ENCODE data around the gene DDX20. TPM values are rescaled to one million over a fixed set of nuclear protein-coding genes. Genes with fewer than 3 reads are reported as not detected.
A peak's percentile ranks its signal among the peaks of the same experiment; 100 is the strongest.

DDX20 gene, protein sequence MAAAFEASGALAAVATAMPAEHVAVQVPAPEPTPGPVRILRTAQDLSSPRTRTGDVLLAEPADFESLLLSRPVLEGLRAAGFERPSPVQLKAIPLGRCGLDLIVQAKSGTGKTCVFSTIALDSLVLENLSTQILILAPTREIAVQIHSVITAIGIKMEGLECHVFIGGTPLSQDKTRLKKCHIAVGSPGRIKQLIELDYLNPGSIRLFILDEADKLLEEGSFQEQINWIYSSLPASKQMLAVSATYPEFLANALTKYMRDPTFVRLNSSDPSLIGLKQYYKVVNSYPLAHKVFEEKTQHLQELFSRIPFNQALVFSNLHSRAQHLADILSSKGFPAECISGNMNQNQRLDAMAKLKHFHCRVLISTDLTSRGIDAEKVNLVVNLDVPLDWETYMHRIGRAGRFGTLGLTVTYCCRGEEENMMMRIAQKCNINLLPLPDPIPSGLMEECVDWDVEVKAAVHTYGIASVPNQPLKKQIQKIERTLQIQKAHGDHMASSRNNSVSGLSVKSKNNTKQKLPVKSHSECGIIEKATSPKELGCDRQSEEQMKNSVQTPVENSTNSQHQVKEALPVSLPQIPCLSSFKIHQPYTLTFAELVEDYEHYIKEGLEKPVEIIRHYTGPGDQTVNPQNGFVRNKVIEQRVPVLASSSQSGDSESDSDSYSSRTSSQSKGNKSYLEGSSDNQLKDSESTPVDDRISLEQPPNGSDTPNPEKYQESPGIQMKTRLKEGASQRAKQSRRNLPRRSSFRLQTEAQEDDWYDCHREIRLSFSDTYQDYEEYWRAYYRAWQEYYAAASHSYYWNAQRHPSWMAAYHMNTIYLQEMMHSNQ
- total RNA-seq (10 to 100 TPM in 2 of 9 donors, 1 to 10 TPM in 7; 5.7 to 12.9 (median 7.4) TPM), polyA plus RNA-seq (1 to 10 TPM; 2.9 to 7.3 TPM)
- long read RNA-seq, donor 1, full-length matches to known transcripts, result 11 of 11 reads
- long read RNA-seq, donor 1, partial matches to known transcripts, result 0 of 11 reads
- long read RNA-seq, donor 1, other reads (novel, unspliced or antisense), result 0 of 11 reads
- long read RNA-seq, donor 2, full-length matches to known transcripts, result 41 of 56 reads
- long read RNA-seq, donor 2, partial matches to known transcripts, result 3 of 56 reads
- long read RNA-seq, donor 2, other reads (novel, unspliced or antisense), result 12 of 56 reads
- long read RNA-seq, donor 3, full-length matches to known transcripts, result 11 of 13 reads
- long read RNA-seq, donor 3, partial matches to known transcripts, result 0 of 13 reads
- long read RNA-seq, donor 3, other reads (novel, unspliced or antisense), result 2 of 13 reads

DNA sequence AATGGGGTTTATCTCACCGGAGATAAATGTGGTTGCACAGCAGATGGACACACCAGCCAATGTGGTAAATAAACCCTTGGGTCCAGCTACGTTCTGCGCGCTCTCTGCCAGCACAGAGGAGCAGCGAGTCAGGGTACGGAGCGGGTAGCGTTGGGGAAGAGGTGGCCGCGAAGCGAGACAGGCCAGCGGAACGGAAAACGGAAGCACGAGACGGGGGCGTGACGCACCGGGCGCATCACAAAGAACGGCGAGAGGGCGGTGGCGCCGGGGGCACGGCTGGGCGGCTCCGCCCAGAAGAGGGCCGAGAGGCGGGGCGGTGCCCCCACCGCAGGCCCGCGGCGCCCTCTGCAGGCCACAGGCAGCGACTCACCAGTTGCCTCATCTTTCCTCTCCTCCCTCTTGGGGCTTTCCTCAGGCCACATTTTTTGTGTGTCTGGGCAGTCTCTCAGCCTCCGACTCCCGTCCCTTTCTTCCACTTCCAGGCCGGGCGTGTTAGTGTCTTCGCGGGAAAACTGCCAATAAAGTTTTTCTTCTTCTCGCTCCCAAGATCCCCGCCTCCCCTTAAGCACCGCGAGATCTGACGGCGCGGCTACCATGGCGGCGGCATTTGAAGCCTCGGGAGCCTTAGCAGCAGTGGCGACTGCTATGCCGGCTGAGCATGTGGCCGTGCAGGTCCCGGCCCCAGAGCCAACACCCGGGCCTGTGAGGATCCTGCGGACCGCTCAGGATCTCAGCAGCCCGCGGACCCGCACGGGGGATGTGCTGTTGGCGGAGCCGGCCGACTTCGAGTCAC, at the start of gene DDX20:
Gene DDX20, plus strand, starts transcription at position 571 of the 793 bp plus-strand sequence. Its CDS starts 24 bp downstream, at position 595.
- peak; percentile 97 to 98 (median 98) for ATAC-seq
- H3K27ac ChIP-seq, result peak within 1 kb of the TSS; percentile 86 to 96 (median 91)

DNA sequence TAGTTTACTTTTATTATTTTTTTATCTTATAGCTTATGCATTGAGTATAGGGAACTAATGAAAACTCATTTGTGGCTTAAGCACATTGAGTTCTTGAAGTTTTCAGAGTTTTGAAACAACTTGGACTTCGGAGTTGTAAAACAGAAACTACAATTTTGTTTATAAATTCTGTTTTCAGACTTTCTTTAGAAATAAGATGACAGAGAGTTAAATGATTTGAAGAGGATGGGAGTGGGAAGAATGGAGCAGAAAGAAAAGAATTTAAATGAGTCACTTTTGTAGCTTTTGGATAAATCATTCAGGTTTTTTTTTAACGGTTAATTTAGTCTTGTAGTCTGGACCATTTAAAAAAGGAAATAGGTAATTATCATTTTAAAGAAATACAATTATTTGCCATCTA, 48.8 kb upstream of the DDX20 start:
- H3K27me3 ChIP-seq, result no peaks in the 10 kb centered on the region
- no peak overlapping the region for H3K27ac ChIP-seq
- no peak for DNase-seq
- peaks cover 0 to 100% (median 95%) of the 10 kb centered on the region in 9 donors for H3K36me3 ChIP-seq
- no peaks in the 10 kb centered on the region for H3K9me3 ChIP-seq
- intact Hi-C loops (cut with DNase I), result loop anchor here in 1 of 10 donors (5.0 kb wide), 1 partner anchor 200 kb away; no protein-coding TSS in a partner anchor
- peaks cover 0 to 4% (median 0%) of the 10 kb centered on the region in 12 donors for H3K4me1 ChIP-seq
- TF ChIP-seq POLR2A (IDR thresholded peaks at IDR 0.05), result no peak
- TF ChIP-seq, protein P1, sequence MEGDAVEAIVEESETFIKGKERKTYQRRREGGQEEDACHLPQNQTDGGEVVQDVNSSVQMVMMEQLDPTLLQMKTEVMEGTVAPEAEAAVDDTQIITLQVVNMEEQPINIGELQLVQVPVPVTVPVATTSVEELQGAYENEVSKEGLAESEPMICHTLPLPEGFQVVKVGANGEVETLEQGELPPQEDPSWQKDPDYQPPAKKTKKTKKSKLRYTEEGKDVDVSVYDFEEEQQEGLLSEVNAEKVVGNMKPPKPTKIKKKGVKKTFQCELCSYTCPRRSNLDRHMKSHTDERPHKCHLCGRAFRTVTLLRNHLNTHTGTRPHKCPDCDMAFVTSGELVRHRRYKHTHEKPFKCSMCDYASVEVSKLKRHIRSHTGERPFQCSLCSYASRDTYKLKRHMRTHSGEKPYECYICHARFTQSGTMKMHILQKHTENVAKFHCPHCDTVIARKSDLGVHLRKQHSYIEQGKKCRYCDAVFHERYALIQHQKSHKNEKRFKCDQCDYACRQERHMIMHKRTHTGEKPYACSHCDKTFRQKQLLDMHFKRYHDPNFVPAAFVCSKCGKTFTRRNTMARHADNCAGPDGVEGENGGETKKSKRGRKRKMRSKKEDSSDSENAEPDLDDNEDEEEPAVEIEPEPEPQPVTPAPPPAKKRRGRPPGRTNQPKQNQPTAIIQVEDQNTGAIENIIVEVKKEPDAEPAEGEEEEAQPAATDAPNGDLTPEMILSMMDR (IDR thresholded peaks at IDR 0.05), result no peak
- 89 to 97% (median 93%) methylated on average over 2 of the region's 2 CpGs for WGBS, 4 donors
- no peak for ATAC-seq
- H3K4me3 ChIP-seq, result no peak overlapping the region

More for the DNA sequence above, at the start of gene DDX20:
- no peaks in the 10 kb centered on the region for H3K9me3 ChIP-seq
- DNase-seq, result peak; percentile 93 to 96 (median 95)
- no peaks in the 10 kb centered on the region for H3K27me3 ChIP-seq
- peaks cover 0 to 29% (median 20%) of the 10 kb centered on the region in 9 donors for H3K36me3 ChIP-seq
- peaks cover 0 to 38% (median 17%) of the 10 kb centered on the region in 12 donors for H3K4me1 ChIP-seq
- intact Hi-C loops (cut with DNase I), result loop anchor here in 7 of 10 donors (1.0 to 5.0 kb wide), 7 partner anchors 16 to 273 kb away; partner anchors contain the start of gene INKA2 (in 2 of the 7)
- peak within 1 kb of the TSS; percentile 69 to 91 (median 80) for H3K4me3 ChIP-seq
- no peak for TF ChIP-seq POLR2A (IDR thresholded peaks at IDR 0.05)
- TF ChIP-seq, protein P1 (IDR thresholded peaks at IDR 0.05), result peak; percentile 81 to 100 (median 95)
- 0 to 1% (median 0%) methylated on average over 51 to 67 of the region's 67 CpGs for WGBS, 4 donors

DNA sequence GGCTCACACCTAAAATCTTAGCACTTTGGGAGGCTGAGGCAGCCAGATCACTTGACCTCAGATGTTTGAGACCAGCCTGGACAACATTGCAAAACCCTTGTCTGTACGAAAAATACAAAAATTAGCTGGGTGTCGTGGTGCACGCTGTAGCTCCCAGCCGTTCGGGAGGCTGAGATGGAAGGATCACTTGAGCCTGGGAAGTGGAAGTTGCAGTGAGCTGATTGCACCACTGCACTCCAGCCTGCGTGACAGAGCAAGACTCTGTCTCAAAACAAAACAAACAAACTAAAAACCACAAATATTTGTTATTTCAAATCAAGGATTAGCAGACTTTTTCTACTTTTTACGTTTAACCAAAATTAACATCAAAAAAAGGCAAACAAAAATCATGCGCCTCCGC, 47.8 kb upstream of the DDX20 start:
- Histone ChIP-seq H3K9me3 (no peaks in the 10 kb centered on the region), H3K36me3 (peaks cover 0 to 100% (median 95%) of the 10 kb centered on the region in 9 donors), H3K27ac (no peak overlapping the region), H3K4me3 (no peak overlapping the region), H3K4me1 (peaks cover 0 to 4% (median 0%) of the 10 kb centered on the region in 12 donors), H3K27me3 (no peaks in the 10 kb centered on the region)
- ATAC-seq, result no peak
- no peak for DNase-seq
- WGBS, 4 donors, result 80 to 85% (median 82%) methylated on average over 9 of the region's 9 CpGs
- TF ChIP-seq, protein P1 (IDR thresholded peaks at IDR 0.05), result no peak
- no peak for TF ChIP-seq POLR2A (IDR thresholded peaks at IDR 0.05)
- intact Hi-C loops (cut with DNase I), result loop anchor here in 1 of 10 donors (5.0 kb wide), 1 partner anchor 201 kb away; no protein-coding TSS in a partner anchor
